ENCODE results near the gene SPEG. TPM values are rescaled to one million over a fixed set of nuclear protein-coding genes. Genes with fewer than 3 reads are reported as not detected.

SPEG gene
- total RNA-seq, 1 experiment from 2014 or later, result not detected

- Histone ChIP-seq H4K20me1 (ENCODE audit: insufficient read depth, low read depth, low read length) (no peaks in the 10 kb centered on the region), H3K9ac (ENCODE audit: low read length) (no peak overlapping the region), H3K4me1 (ENCODE audit: low read length) (no peaks in the 10 kb centered on the region), H3K9me2 (replicated peaks; ENCODE audit: insufficient read depth, low read length) (no peaks in the 10 kb centered on the region), H2AFZ (ENCODE audit: low read length) (no peak overlapping the region), H3K4me3 (ENCODE audit: low read length) (no peak overlapping the region), H3K27me3 (ENCODE audit: low read length) (no peaks in the 10 kb centered on the region), H3K79me2 (ENCODE audit: low read length) (no peaks in the 10 kb centered on the region), H3K4me2 (ENCODE audit: low read depth, low read length, poor library complexity, severe bottlenecking) (no peak overlapping the region), H3K27ac (ENCODE audit: low read length) (no peak overlapping the region), H3K36me3 (ENCODE audit: insufficient read depth, low read length) (no peaks in the 10 kb centered on the region), H3K9me3 (ENCODE audit: low read length) (no peaks in the 10 kb centered on the region)
- DNase-seq, result no peak
These were observed 9.2 kb upstream of the SPEG start for GRCh38 chr2:219425238-219426067.

GRCh38 chr2:219426068-219426443 is 8.6 kb upstream of the SPEG start:
- Histone ChIP-seq H3K9ac (ENCODE audit: low read length) (no peak overlapping the region), H3K27ac (ENCODE audit: low read length) (no peak overlapping the region), H4K20me1 (ENCODE audit: insufficient read depth, low read depth, low read length) (no peaks in the 10 kb centered on the region), H3K4me2 (ENCODE audit: low read depth, low read length, poor library complexity, severe bottlenecking) (no peak overlapping the region), H3K4me1 (ENCODE audit: low read length) (no peaks in the 10 kb centered on the region), H2AFZ (ENCODE audit: low read length) (no peak overlapping the region), H3K27me3 (ENCODE audit: low read length) (no peaks in the 10 kb centered on the region), H3K36me3 (ENCODE audit: insufficient read depth, low read length) (no peaks in the 10 kb centered on the region), H3K79me2 (ENCODE audit: low read length) (no peaks in the 10 kb centered on the region), H3K9me2 (replicated peaks; ENCODE audit: insufficient read depth, low read length) (no peaks in the 10 kb centered on the region), H3K9me3 (ENCODE audit: low read length) (no peaks in the 10 kb centered on the region), H3K4me3 (ENCODE audit: low read length) (no peak overlapping the region)
- DNase-seq, result no peak

GRCh38 chr2:219426534-219427136 is 8.0 kb upstream of the SPEG start:
- Histone ChIP-seq H3K27me3 (ENCODE audit: low read length) (no peaks in the 10 kb centered on the region), H4K20me1 (ENCODE audit: insufficient read depth, low read depth, low read length) (no peaks in the 10 kb centered on the region), H3K27ac (ENCODE audit: low read length) (no peak overlapping the region), H3K9me2 (replicated peaks; ENCODE audit: insufficient read depth, low read length) (no peaks in the 10 kb centered on the region), H3K4me2 (ENCODE audit: low read depth, low read length, poor library complexity, severe bottlenecking) (no peak overlapping the region), H3K9ac (ENCODE audit: low read length) (no peak overlapping the region), H3K9me3 (ENCODE audit: low read length) (no peaks in the 10 kb centered on the region), H3K79me2 (ENCODE audit: low read length) (no peaks in the 10 kb centered on the region), H3K36me3 (ENCODE audit: insufficient read depth, low read length) (no peaks in the 10 kb centered on the region), H2AFZ (ENCODE audit: low read length) (no peak overlapping the region), H3K4me1 (ENCODE audit: low read length) (no peaks in the 10 kb centered on the region), H3K4me3 (ENCODE audit: low read length) (no peak overlapping the region)
- no peak for DNase-seq

GRCh38 chr2:219428469-219428868 is 6.2 kb upstream of the SPEG start:
- Histone ChIP-seq H3K27ac (ENCODE audit: low read length) (no peak overlapping the region), H3K4me3 (ENCODE audit: low read length) (no peak overlapping the region), H3K79me2 (ENCODE audit: low read length) (no peaks in the 10 kb centered on the region), H3K4me2 (ENCODE audit: low read depth, low read length, poor library complexity, severe bottlenecking) (no peak overlapping the region), H3K4me1 (ENCODE audit: low read length) (no peaks in the 10 kb centered on the region), H4K20me1 (ENCODE audit: insufficient read depth, low read depth, low read length) (no peaks in the 10 kb centered on the region), H2AFZ (ENCODE audit: low read length) (no peak overlapping the region), H3K9ac (ENCODE audit: low read length) (no peak overlapping the region), H3K27me3 (ENCODE audit: low read length) (no peaks in the 10 kb centered on the region), H3K36me3 (ENCODE audit: insufficient read depth, low read length) (no peaks in the 10 kb centered on the region), H3K9me3 (ENCODE audit: low read length) (no peaks in the 10 kb centered on the region), H3K9me2 (replicated peaks; ENCODE audit: insufficient read depth, low read length) (no peaks in the 10 kb centered on the region)
- no peak for DNase-seq

GRCh38 chr2:219429958-219430606 is 4.6 kb upstream of the SPEG start:
- H3K79me2 ChIP-seq (ENCODE audit: low read length), result no peaks in the 10 kb centered on the region
- no peak overlapping the region for H3K4me2 ChIP-seq (ENCODE audit: low read depth, low read length, poor library complexity, severe bottlenecking)
- no peaks in the 10 kb centered on the region for H3K9me3 ChIP-seq (ENCODE audit: low read length)
- no peak overlapping the region for H2AFZ ChIP-seq (ENCODE audit: low read length)
- DNase-seq, result no peak
- H4K20me1 ChIP-seq (ENCODE audit: insufficient read depth, low read depth, low read length), result no peaks in the 10 kb centered on the region
- H3K4me3 ChIP-seq (ENCODE audit: low read length), result no peak overlapping the region
- H3K27me3 ChIP-seq (ENCODE audit: low read length), result no peaks in the 10 kb centered on the region
- H3K9me2 ChIP-seq (replicated peaks; ENCODE audit: insufficient read depth, low read length), result no peaks in the 10 kb centered on the region
- H3K27ac ChIP-seq (ENCODE audit: low read length), result no peak overlapping the region
- no peaks in the 10 kb centered on the region for H3K4me1 ChIP-seq (ENCODE audit: low read length)
- H3K9ac ChIP-seq (ENCODE audit: low read length), result no peak overlapping the region
- no peaks in the 10 kb centered on the region for H3K36me3 ChIP-seq (ENCODE audit: insufficient read depth, low read length)

GRCh38 chr2:219430633-219431615 is 3.7 kb upstream of the SPEG start:
- no peaks in the 10 kb centered on the region for H3K4me1 ChIP-seq (ENCODE audit: low read length)
- H3K79me2 ChIP-seq (ENCODE audit: low read length), result no peaks in the 10 kb centered on the region
- no peak overlapping the region for H3K4me3 ChIP-seq (ENCODE audit: low read length)
- H3K9me2 ChIP-seq (replicated peaks; ENCODE audit: insufficient read depth, low read length), result no peaks in the 10 kb centered on the region
- no peak overlapping the region for H2AFZ ChIP-seq (ENCODE audit: low read length)
- H3K27me3 ChIP-seq (ENCODE audit: low read length), result no peaks in the 10 kb centered on the region
- H3K9me3 ChIP-seq (ENCODE audit: low read length), result no peaks in the 10 kb centered on the region
- no peak overlapping the region for H3K9ac ChIP-seq (ENCODE audit: low read length)
- no peaks in the 10 kb centered on the region for H3K36me3 ChIP-seq (ENCODE audit: insufficient read depth, low read length)
- H4K20me1 ChIP-seq (ENCODE audit: insufficient read depth, low read depth, low read length), result no peaks in the 10 kb centered on the region
- no peak overlapping the region for H3K27ac ChIP-seq (ENCODE audit: low read length)
- peak; percentile 40 for DNase-seq
- H3K4me2 ChIP-seq (ENCODE audit: low read depth, low read length, poor library complexity, severe bottlenecking), result no peak overlapping the region

- Histone ChIP-seq H3K9ac (ENCODE audit: low read length) (no peak overlapping the region), H3K27me3 (ENCODE audit: low read length) (no peaks in the 10 kb centered on the region), H3K9me3 (ENCODE audit: low read length) (no peaks in the 10 kb centered on the region), H3K4me2 (ENCODE audit: low read depth, low read length, poor library complexity, severe bottlenecking) (no peak overlapping the region), H2AFZ (ENCODE audit: low read length) (no peak overlapping the region), H3K79me2 (ENCODE audit: low read length) (no peaks in the 10 kb centered on the region), H4K20me1 (ENCODE audit: insufficient read depth, low read depth, low read length) (no peaks in the 10 kb centered on the region), H3K4me1 (ENCODE audit: low read length) (peaks cover 6% of the 10 kb centered on the region; the same call in 1 of the 2 replicates), H3K36me3 (ENCODE audit: insufficient read depth, low read length) (no peaks in the 10 kb centered on the region), H3K9me2 (replicated peaks; ENCODE audit: insufficient read depth, low read length) (no peaks in the 10 kb centered on the region), H3K27ac (ENCODE audit: low read length) (no peak overlapping the region), H3K4me3 (ENCODE audit: low read length) (no peak overlapping the region)
- DNase-seq, result peak; percentile 83
These were observed 776 bp upstream of the SPEG start for GRCh38 chr2:219433666-219434467.

Data from Karpas-422 (cell line).